Measurements from ENCODE around the gene DLX2.

Gene DLX2

DNA sequence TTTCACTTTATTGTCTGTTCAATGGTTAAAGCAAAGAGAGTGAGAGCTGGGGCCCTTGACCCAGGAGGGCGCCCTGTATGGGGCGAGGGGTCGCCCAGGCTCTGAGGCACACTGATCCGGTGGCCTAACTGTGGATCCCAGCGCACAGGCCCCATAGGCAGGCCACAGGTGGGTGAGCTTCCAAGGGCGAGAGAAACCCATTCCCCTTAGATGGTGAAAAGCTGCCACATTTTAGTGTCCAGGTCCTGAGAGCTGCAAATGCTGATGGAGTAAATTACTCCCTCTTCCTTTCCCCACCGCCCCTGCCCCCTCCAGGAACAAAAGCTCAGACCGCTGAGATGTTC lies 5.9 kb upstream of the DLX2 start:
- no peaks in the 10 kb centered on the region for H3K36me3 ChIP-seq (ENCODE audit: control insufficient read depth in 5 of 5, insufficient read depth in 5 of 5, low read length in 5 of 5)
- H3K27me3 ChIP-seq (ENCODE audit: control insufficient read depth in 5 of 5, insufficient read depth in 4 of 5, low read length in 5 of 5), result peaks cover 45 to 64% (median 56%) of the 10 kb centered on the region in 5 donors
- H3K9ac ChIP-seq (ENCODE audit: low read length in 5 of 5), result no peak overlapping the region
- H3K4me3 ChIP-seq (ENCODE audit: low read depth in 1 of 5, low read length in 5 of 5), result peak overlapping the region in 1 of 5 donors; percentile 37
- H3K27ac ChIP-seq (ENCODE audit: low read depth, low read length), result no peak overlapping the region
- peaks cover 0 to 4% (median 0%) of the 10 kb centered on the region in 5 donors for H3K9me3 ChIP-seq (ENCODE audit: control insufficient read depth in 5 of 5, low read length in 5 of 5)
- H3K4me1 ChIP-seq (ENCODE audit: control insufficient read depth in 5 of 5, insufficient read depth in 5 of 5, low read length in 5 of 5), result peaks cover 0 to 25% (median 21%) of the 10 kb centered on the region in 5 donors

DNA sequence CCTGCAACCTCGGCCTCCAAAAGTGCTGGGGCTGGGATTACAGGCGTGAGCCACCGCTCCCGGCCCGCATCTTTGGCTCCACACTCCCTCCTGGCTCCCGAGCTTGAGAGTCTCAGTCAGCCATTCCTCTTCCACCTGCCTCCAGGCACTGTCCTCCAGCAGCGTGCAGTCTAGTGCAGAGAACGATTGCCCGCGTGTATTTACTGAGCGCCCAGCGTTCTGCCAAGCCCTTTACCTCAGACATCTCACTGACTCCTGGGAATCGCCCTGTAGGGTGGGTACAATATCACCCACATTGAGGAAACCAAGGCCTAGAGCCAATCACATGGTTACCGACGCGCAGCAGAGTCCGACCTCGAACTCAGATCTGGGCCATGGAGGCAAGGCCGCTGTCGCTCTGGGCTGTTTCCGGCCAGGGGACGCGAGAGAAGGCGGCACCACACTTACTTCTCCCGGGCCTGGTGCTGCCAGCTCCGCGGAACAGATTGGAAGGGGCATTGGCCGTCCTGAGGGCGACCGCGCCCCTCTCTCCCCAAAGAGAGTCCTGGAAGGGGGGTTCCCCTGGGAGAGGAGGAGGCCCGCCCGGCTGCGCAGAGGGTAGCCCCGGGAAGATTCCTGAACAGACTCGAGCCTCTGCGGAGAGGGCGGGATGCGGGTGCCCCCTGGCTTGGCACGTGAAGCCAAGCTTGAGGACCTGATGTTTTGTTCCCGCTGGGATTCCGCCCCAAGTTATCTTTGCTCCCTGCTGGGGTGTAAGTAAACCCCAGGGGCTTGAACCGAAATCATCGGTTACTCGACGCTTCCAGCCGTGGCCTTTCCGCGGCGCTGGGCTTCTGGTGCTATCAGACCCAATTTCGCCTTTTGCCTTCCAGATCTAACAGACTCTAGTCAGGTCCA lies 5.2 kb upstream of the DLX2 start:
- no peaks in the 10 kb centered on the region for H3K36me3 ChIP-seq (ENCODE audit: control insufficient read depth in 5 of 5, insufficient read depth in 5 of 5, low read length in 5 of 5)
- H3K4me3 ChIP-seq (ENCODE audit: low read depth in 1 of 5, low read length in 5 of 5), result peak overlapping the region in 2 of 5 donors; percentile 37
- H3K9me3 ChIP-seq (ENCODE audit: control insufficient read depth in 5 of 5, low read length in 5 of 5), result peaks cover 0 to 4% (median 0%) of the 10 kb centered on the region in 5 donors

DNA sequence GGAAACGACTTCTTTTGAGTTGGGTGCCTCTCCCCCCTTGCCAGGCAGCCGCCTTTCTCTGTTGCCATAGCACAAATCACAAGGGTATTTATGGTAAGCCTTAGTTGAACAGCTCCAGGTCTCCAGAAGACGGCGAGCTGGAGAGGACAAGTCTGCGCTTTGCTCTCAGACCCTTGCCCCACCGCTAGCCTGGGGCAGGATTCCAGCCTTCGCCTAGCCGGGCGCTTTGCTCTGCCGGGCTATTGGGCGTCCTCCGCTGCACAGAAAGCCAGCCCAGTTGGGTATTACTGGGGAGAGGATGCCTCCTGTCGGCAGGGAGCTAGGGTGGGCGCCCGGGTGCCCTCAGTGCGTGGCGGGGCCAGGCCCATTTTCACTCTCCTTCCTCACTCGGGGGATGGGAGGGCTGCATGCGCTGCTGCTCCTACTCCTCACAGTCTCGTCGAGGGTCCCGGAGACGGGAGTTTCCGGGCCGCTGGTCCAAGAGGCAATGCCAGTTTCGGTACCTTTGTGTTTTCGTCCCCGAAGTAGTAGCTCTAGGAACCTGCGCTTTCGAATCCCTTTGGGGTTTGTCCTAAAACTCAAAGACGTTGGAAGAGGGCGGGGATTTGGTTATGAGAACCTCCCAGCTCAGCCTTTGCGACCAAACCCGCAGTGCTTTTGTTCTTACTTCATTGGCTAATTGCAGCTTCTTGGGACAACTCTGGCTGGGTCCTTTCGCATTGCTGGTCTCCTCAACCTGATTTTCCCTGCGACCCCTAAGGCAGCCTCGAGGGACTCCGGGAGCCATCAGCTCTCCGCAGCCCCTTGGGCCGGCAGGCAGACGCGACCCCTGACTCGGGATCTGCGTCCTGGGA lies 3.6 kb upstream of the DLX2 start:
- Histone ChIP-seq H3K27ac (ENCODE audit: low read depth, low read length) (no peak overlapping the region), H3K36me3 (ENCODE audit: control insufficient read depth in 5 of 5, insufficient read depth in 5 of 5, low read length in 5 of 5) (no peaks in the 10 kb centered on the region), H3K9ac (ENCODE audit: low read length in 5 of 5) (peak overlapping the region in 1 of 5 donors; percentile 11), H3K27me3 (ENCODE audit: control insufficient read depth in 5 of 5, insufficient read depth in 4 of 5, low read length in 5 of 5) (peaks cover 60 to 83% (median 67%) of the 10 kb centered on the region in 5 donors), H3K9me3 (ENCODE audit: control insufficient read depth in 5 of 5, low read length in 5 of 5) (peaks cover 0 to 4% (median 0%) of the 10 kb centered on the region in 5 donors), H3K4me1 (ENCODE audit: control insufficient read depth in 5 of 5, insufficient read depth in 5 of 5, low read length in 5 of 5) (peaks cover 3 to 46% (median 40%) of the 10 kb centered on the region in 5 donors), H3K4me3 (ENCODE audit: low read depth in 1 of 5, low read length in 5 of 5) (peak overlapping the region in 4 of 5 donors; percentile 33 to 46 (median 38))

More for the DNA sequence above, 5.2 kb upstream of the DLX2 start:
- Histone ChIP-seq H3K27ac (ENCODE audit: low read depth, low read length) (no peak overlapping the region), H3K4me1 (ENCODE audit: control insufficient read depth in 5 of 5, insufficient read depth in 5 of 5, low read length in 5 of 5) (peaks cover 2 to 31% (median 26%) of the 10 kb centered on the region in 5 donors), H3K9ac (ENCODE audit: low read length in 5 of 5) (no peak overlapping the region), H3K27me3 (ENCODE audit: control insufficient read depth in 5 of 5, insufficient read depth in 4 of 5, low read length in 5 of 5) (peaks cover 51 to 70% (median 54%) of the 10 kb centered on the region in 5 donors)

DNA sequence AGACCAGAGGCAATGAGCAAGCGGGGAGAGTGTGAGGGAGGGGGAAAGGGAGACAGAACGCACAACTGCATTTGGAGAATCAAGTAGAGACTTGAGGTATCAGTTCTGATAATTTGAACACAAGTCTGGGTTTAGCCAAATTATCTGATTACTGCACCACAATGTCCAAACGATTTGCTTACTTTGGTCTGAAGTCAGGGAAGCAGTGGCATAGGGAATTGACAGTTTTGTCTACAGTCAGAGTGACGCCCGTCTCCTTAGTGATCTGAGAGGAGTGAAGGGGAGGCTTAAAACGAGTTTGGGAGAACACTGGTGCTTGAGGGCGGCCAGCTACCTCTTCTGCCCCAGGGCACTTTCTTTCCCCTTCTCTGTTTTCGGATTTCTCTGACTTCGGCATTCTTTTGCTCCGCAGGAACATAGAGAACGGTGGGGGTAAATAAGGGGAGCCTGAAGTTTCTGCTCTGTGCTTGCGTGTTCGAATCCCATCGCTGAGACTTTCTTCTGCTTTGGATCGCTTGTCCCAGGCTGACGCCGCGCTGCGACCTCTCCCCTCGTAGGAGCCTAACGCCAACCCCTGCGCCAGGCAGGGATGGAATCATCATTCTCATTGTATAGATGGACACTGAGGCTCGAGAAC lies 2.9 kb upstream of the DLX2 start:
- peaks cover 0 to 4% (median 0%) of the 10 kb centered on the region in 5 donors for H3K9me3 ChIP-seq (ENCODE audit: control insufficient read depth in 5 of 5, low read length in 5 of 5)
- H3K27me3 ChIP-seq (ENCODE audit: control insufficient read depth in 5 of 5, insufficient read depth in 4 of 5, low read length in 5 of 5), result peaks cover 67 to 90% (median 74%) of the 10 kb centered on the region in 5 donors
- peak overlapping the region in 2 of 5 donors; percentile 33 to 46 for H3K4me3 ChIP-seq (ENCODE audit: low read depth in 1 of 5, low read length in 5 of 5)
- H3K4me1 ChIP-seq (ENCODE audit: control insufficient read depth in 5 of 5, insufficient read depth in 5 of 5, low read length in 5 of 5), result peaks cover 3 to 53% (median 47%) of the 10 kb centered on the region in 5 donors
- no peaks in the 10 kb centered on the region for H3K36me3 ChIP-seq (ENCODE audit: control insufficient read depth in 5 of 5, insufficient read depth in 5 of 5, low read length in 5 of 5)
- no peak overlapping the region for H3K9ac ChIP-seq (ENCODE audit: low read length in 5 of 5)
- no peak overlapping the region for H3K27ac ChIP-seq (ENCODE audit: low read depth, low read length)

DNA sequence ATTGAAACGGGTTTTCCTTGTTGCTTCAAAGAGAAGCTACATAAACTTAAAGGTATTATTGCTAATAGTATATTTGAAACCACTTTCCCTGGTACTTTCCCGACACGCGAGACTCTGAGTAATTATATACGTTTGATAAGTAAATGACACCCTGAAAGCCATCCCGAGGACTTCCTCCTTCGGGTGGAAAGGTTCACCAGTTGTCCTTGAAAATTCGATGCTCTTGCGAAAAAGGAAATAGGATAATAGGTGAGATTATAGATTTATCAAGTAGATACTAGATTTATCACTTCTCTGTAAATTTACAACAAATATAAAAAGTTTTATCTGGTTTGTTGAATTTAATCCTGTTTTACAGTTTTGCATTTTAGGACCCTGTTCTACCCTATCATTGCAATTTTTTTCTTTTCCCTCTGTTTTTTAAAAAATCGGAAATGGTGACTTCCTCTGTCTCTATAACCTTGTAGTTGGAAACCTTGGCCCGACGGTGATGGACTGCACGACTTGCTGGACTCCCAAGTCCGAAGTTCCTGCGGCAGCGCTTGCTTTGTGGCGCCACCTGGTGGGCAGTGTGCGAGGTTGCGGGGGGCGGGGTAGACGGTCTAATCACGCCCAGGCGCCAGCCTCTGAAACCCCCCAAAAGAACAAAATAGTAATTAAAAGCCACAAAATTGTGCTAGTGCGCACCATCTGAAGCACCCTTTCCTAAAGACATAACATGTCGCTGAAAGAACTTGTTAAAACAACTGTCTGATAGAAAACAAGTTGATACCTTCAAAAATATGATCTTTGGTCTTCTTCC lies 972 bp upstream of the DLX2 start:
- H3K9ac ChIP-seq (ENCODE audit: low read length in 5 of 5), result no peak overlapping the region
- peaks cover 3 to 67% (median 62%) of the 10 kb centered on the region in 5 donors for H3K4me1 ChIP-seq (ENCODE audit: control insufficient read depth in 5 of 5, insufficient read depth in 5 of 5, low read length in 5 of 5)
- no peaks in the 10 kb centered on the region for H3K36me3 ChIP-seq (ENCODE audit: control insufficient read depth in 5 of 5, insufficient read depth in 5 of 5, low read length in 5 of 5)
- H3K27me3 ChIP-seq (ENCODE audit: control insufficient read depth in 5 of 5, insufficient read depth in 4 of 5, low read length in 5 of 5), result peaks cover 72 to 95% (median 77%) of the 10 kb centered on the region in 5 donors
- H3K9me3 ChIP-seq (ENCODE audit: control insufficient read depth in 5 of 5, low read length in 5 of 5), result peaks cover 0 to 4% (median 0%) of the 10 kb centered on the region in 5 donors
- H3K27ac ChIP-seq (ENCODE audit: low read depth, low read length), result no peak overlapping the region
- peak overlapping the region in 3 of 5 donors; percentile 30 to 65 (median 59) for H3K4me3 ChIP-seq (ENCODE audit: low read depth in 1 of 5, low read length in 5 of 5)

DNA sequence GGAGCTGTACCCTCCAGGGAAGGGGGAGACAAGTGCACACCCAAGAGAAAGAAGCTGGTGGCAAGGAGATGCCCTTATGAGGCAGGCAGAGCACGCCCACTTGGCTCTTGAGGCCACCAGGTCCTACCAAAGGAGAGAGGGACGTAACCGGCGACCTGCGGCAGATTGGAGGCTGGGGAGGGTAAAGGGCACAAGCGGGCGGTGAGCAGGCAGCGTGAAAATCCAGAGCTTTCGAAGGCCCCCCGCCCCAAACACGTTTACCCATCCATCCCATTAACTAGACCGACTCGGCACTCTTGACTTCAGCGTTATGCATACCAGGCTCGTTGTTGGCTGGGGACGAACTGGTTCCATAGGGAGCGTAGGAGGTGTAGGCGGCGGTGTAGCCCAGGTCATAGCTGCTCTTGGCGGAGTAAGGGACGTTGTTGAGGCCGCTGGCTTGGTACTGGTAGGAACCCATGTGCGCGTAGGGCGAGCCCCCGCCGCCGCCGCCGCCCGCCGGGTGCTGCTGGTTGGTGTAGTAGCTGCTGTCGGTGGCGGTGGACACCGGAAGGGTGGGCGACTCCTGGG lies 794 bp downstream of the DLX2 start:
- H3K4me1 ChIP-seq (ENCODE audit: control insufficient read depth in 5 of 5, insufficient read depth in 5 of 5, low read length in 5 of 5), result peaks cover 3 to 65% (median 62%) of the 10 kb centered on the region in 5 donors
- H3K9ac ChIP-seq (ENCODE audit: low read length in 5 of 5), result no peak overlapping the region
- H3K4me3 ChIP-seq (ENCODE audit: low read depth in 1 of 5, low read length in 5 of 5), result peak overlapping the region; percentile 6 to 65 (median 60)
- no peaks in the 10 kb centered on the region for H3K36me3 ChIP-seq (ENCODE audit: control insufficient read depth in 5 of 5, insufficient read depth in 5 of 5, low read length in 5 of 5)
- no peak overlapping the region for H3K27ac ChIP-seq (ENCODE audit: low read depth, low read length)
- peaks cover 0 to 4% (median 0%) of the 10 kb centered on the region in 5 donors for H3K9me3 ChIP-seq (ENCODE audit: control insufficient read depth in 5 of 5, low read length in 5 of 5)
- peaks cover 76 to 95% (median 80%) of the 10 kb centered on the region in 5 donors for H3K27me3 ChIP-seq (ENCODE audit: control insufficient read depth in 5 of 5, insufficient read depth in 4 of 5, low read length in 5 of 5)

DNA sequence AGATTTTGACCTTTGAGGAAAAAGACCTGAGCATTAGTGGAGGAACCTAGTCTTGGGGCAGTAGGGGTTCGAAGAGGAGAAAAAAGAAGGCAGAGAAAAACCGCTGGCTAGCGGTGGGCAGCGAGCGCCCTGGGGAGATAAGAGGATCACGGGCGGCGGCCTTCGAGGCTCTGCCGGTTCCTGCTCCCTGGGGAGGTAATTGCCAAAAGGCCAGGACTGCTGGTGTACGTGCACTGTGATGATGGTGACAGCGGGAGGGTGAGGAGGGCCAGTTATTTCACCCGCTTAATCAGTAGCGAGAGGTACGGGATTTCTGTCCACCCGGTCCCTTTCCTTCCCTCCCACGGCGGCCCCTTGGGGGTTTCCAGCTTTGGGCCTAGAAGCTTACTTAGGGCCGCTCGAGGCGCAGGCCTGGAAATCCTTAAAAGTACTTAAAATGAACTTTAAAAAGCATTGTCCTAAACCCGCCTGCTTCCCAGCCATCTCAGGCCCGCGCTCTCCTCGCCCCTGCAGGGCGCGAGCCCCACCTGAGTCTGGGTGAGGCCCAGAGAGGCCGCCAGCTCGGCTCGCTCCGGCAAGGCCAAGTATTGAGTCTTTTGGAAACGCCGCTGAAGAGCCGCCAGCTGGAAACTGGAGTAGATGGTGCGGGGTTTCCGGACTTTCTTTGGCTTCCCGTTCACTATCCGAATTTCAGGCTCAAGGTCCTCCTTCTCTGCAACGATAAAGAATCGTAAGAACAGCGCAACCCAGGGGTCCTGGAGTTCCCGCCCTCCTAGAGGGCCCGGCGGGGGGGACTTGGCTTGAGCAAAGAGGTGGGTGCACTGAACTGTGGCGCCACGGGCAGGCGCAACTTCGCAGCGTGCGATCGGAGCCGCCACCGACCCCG lies 1.5 kb downstream of the DLX2 start:
- no peaks in the 10 kb centered on the region for H3K36me3 ChIP-seq (ENCODE audit: control insufficient read depth in 5 of 5, insufficient read depth in 5 of 5, low read length in 5 of 5)
- H3K9ac ChIP-seq (ENCODE audit: low read length in 5 of 5), result no peak overlapping the region
- H3K27ac ChIP-seq (ENCODE audit: low read depth, low read length), result no peak overlapping the region
- H3K4me1 ChIP-seq (ENCODE audit: control insufficient read depth in 5 of 5, insufficient read depth in 5 of 5, low read length in 5 of 5), result peaks cover 3 to 66% (median 61%) of the 10 kb centered on the region in 5 donors
- H3K4me3 ChIP-seq (ENCODE audit: low read depth in 1 of 5, low read length in 5 of 5), result peak overlapping the region in 4 of 5 donors; percentile 6 to 65 (median 41)
- H3K9me3 ChIP-seq (ENCODE audit: control insufficient read depth in 5 of 5, low read length in 5 of 5), result peaks cover 0 to 4% (median 0%) of the 10 kb centered on the region in 5 donors
- H3K27me3 ChIP-seq (ENCODE audit: control insufficient read depth in 5 of 5, insufficient read depth in 4 of 5, low read length in 5 of 5), result peaks cover 75 to 95% (median 78%) of the 10 kb centered on the region in 5 donors

Data from subcutaneous abdominal adipose tissue (tissue), 5 donors.